ENCODE data around the gene BID.
A peak's percentile ranks its signal among the peaks of the same experiment; 100 is the strongest.

BID gene

DNA sequence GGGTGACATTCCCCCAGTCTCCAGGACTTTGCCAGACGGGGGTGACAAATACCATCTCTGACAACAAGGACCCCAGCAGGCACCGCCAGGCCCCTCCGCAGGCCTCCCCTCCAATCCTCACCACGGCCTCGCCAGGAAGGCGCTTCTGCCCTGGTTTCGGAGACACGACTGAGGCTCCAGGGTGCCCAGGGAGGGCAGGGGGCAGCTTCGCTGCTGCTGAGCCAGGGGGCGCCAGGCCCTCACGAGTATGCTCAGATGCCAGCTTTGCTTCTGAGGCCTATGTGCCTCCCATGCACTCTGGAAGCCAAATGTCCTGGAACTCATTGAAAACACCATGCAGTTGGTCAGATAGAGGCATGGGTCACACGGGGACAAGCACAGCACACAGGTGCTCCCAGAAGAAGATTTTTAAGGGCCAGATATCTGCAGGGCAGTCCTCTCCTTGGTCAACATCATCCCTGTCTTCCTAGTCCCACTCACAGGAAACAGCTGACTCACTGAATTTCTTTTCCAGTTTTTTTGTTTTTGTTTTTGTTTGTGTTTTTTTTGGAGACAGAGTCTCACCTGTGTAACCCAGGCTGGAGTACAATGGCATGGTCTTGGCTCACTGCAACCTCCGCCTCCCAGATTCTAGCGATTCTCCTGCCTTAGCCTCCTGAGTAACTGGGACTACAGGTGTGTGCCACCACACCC lies 19.9 kb downstream of the BID start:
- Histone ChIP-seq H3K27ac (ENCODE audit: insufficient read depth, low read length, poor library complexity, severe bottlenecking) (no peak overlapping the region), H3K9me3 (ENCODE audit: control insufficient read depth, low read length) (no peaks in the 10 kb centered on the region), H3K36me3 (ENCODE audit: control insufficient read depth, insufficient read depth, low read length) (peaks cover 4% of the 10 kb centered on the region), H3K4me3 (ENCODE audit: insufficient read depth, low read depth, low read length, poor library complexity, severe bottlenecking) (no peak overlapping the region), H3K27me3 (replicated peaks; ENCODE audit: control insufficient read depth, insufficient read depth, low read length, poor library complexity, severe bottlenecking) (no peaks in the 10 kb centered on the region), H3K4me1 (ENCODE audit: control insufficient read depth, insufficient read depth, low read length, poor library complexity, severe bottlenecking) (no peaks in the 10 kb centered on the region)
- DNase-seq, result no peak

DNA sequence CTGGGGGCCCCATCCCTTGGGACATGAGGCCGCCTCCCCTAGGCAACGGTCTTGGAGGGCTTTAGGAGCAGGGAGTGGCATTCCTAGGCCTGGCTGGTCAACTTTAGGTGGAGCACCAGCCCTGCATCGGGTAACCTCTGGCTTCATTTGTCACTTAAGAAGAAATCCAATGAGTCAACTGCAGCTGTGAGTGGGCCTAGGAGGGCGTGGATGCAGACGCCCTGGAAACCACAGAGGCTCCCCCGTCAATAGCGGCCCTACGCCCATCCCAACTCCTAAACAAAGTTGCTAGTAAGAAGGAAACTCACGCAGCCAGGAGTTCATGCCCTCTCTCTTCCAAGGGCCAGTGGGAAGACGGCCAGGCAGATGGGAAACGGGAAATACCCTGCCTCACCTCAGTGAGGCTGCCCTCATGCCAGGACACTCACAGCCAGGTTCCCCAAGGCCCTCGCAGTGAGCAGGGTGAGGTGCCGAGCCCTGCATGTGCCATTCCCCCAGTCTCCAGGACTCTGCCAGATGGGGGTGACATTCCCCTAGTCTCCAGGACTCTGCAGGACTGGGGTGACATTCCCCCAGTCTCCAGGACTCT lies 20.8 kb downstream of the BID start:
- Histone ChIP-seq H3K4me1 (ENCODE audit: control insufficient read depth, insufficient read depth, low read length, poor library complexity, severe bottlenecking) (no peaks in the 10 kb centered on the region), H3K9me3 (ENCODE audit: control insufficient read depth, low read length) (no peaks in the 10 kb centered on the region), H3K36me3 (ENCODE audit: control insufficient read depth, insufficient read depth, low read length) (peaks cover 6% of the 10 kb centered on the region), H3K27me3 (replicated peaks; ENCODE audit: control insufficient read depth, insufficient read depth, low read length, poor library complexity, severe bottlenecking) (no peaks in the 10 kb centered on the region), H3K27ac (ENCODE audit: insufficient read depth, low read length, poor library complexity, severe bottlenecking) (no peak overlapping the region), H3K4me3 (ENCODE audit: insufficient read depth, low read depth, low read length, poor library complexity, severe bottlenecking) (no peak overlapping the region)
- DNase-seq, result no peak

DNA sequence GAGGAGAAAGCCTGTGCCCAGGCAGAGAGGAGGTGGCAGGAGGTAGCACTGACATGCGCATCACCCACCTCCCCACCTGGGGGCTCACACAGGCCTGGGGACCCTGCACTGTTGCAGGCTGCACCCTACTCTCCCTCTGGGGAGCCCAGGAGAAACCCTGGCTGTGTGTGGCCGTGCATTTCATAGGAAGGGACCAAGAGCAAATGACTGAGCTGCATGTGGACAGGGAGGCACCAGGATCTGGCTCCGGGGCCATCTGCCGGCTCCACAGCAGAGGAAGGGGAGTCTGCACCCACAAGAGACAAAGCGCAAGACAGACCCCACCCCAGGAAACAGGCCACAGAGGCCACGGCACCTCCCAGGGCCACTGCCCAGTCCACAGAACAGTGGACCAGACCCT lies 22.7 kb downstream of the BID start:
- Histone ChIP-seq H3K9me3 (ENCODE audit: control insufficient read depth, low read length) (no peaks in the 10 kb centered on the region), H3K27me3 (replicated peaks; ENCODE audit: control insufficient read depth, insufficient read depth, low read length, poor library complexity, severe bottlenecking) (no peaks in the 10 kb centered on the region), H3K4me3 (ENCODE audit: insufficient read depth, low read depth, low read length, poor library complexity, severe bottlenecking) (no peak overlapping the region), H3K27ac (ENCODE audit: insufficient read depth, low read length, poor library complexity, severe bottlenecking) (no peak overlapping the region), H3K4me1 (ENCODE audit: control insufficient read depth, insufficient read depth, low read length, poor library complexity, severe bottlenecking) (no peaks in the 10 kb centered on the region), H3K36me3 (ENCODE audit: control insufficient read depth, insufficient read depth, low read length) (peaks cover 6% of the 10 kb centered on the region)
- DNase-seq, result no peak

DNA sequence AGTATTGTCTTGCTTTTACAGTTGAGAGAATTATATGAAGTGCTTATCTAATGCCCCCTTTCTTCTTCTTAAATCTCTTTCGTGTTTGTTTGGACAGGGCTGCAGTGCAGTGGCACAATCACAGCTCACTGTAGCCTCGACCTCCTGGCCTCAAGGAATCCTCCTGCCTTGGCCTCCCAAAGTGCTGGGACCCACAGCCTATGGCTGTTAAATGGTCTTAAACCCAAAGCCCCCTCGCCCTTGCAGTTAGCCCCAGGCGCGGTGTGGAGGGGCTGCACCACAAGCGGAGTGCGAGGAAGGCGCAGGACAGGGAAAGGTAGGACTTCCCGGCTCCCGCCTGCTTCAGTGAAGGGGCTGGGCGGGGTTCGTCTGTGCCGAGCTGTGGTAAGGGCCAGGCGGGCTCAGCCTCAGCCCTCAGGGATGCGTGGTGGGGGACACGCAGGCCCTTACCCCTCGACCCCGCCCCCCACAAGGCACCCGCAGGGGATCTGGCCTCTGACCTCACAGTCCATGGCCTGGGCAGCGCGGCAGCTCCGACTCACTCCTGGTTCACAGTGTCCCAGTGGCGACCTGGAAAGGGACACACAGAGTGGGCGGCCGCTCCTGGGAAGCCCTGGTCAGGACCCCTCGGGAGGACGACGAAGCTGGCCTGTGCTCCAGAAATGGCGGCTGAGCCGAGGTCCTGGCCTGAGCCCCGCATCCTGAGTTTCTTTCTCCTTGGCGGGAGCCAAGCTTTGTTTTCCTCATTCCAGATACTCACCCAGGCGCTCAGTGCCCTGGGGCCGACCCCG lies 24.5 kb downstream of the BID start:
- H3K4me3 ChIP-seq (ENCODE audit: insufficient read depth, low read depth, low read length, poor library complexity, severe bottlenecking), result no peak overlapping the region
- no peaks in the 10 kb centered on the region for H3K27me3 ChIP-seq (replicated peaks; ENCODE audit: control insufficient read depth, insufficient read depth, low read length, poor library complexity, severe bottlenecking)
- H3K36me3 ChIP-seq (ENCODE audit: control insufficient read depth, insufficient read depth, low read length), result peaks cover 6% of the 10 kb centered on the region
- H3K9me3 ChIP-seq (ENCODE audit: control insufficient read depth, low read length), result no peaks in the 10 kb centered on the region
- DNase-seq, result no peak
- H3K4me1 ChIP-seq (ENCODE audit: control insufficient read depth, insufficient read depth, low read length, poor library complexity, severe bottlenecking), result no peaks in the 10 kb centered on the region
- no peak overlapping the region for H3K27ac ChIP-seq (ENCODE audit: insufficient read depth, low read length, poor library complexity, severe bottlenecking)

DNA sequence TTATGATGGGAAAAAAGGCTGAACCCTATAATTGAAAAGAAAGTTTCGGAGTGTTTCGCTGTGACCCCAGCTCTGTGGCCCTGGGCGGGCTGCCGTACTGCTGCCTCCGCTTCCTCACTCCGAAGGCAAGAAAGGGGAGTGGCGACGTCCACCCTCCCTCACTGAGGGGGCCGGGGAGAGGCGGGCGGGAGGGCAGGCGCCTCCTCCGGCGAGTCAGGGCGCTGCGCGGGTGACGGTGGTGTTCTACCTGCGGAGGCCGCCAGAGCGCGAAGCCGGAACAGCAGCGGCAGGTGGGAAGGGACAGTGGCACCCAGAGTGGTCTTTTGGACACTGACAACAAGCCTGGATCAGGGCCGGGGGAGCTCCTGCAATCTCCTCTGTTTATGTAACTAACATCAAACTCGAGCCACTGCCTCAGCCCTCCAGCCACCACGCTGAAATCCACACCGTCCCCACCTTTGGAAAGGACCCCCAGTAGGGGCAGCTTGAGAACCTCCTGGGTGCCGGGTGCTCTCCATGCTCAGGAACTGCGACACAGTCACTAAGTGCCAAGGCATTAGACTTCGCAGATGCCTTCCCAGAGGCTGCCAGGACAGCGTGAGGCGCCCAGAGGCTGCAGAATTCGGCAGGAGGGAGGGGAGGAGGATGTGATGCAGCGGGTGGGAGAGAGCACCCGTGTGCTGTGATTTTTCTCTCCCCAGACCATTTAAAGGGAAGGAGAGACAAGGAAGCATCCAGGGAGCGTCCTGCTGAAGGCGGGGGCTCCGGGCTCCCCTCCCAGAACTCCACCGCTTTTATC lies 25.5 kb downstream of the BID start:
- Histone ChIP-seq H3K4me1 (ENCODE audit: control insufficient read depth, insufficient read depth, low read length, poor library complexity, severe bottlenecking) (no peaks in the 10 kb centered on the region), H3K4me3 (ENCODE audit: insufficient read depth, low read depth, low read length, poor library complexity, severe bottlenecking) (no peak overlapping the region), H3K27ac (ENCODE audit: insufficient read depth, low read length, poor library complexity, severe bottlenecking) (no peak overlapping the region), H3K36me3 (ENCODE audit: control insufficient read depth, insufficient read depth, low read length) (peaks cover 9% of the 10 kb centered on the region), H3K27me3 (replicated peaks; ENCODE audit: control insufficient read depth, insufficient read depth, low read length, poor library complexity, severe bottlenecking) (no peaks in the 10 kb centered on the region), H3K9me3 (ENCODE audit: control insufficient read depth, low read length) (no peaks in the 10 kb centered on the region)
- DNase-seq, result no peak

DNA sequence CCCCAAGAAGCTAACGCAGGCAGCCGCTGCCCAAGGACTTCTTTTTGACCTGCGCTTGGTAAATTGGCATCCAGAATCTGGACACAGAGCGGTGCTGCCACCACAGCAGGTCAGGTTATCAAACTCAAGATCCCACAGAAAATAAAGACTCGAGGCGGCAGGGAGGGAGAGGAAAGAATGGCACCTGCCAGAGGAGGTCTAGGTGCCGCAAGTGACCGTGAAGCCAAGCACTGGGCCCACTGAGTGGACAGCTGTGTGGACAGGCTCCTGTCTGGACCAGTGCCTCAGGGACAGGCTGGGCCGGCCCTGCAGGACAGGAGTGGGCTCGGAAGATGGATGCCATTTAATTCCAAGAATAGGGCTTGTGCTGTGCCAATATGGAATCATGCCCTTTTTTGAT lies 27.4 kb downstream of the BID start:
- Histone ChIP-seq H3K27me3 (replicated peaks; ENCODE audit: control insufficient read depth, insufficient read depth, low read length, poor library complexity, severe bottlenecking) (no peaks in the 10 kb centered on the region), H3K4me1 (ENCODE audit: control insufficient read depth, insufficient read depth, low read length, poor library complexity, severe bottlenecking) (no peaks in the 10 kb centered on the region), H3K4me3 (ENCODE audit: insufficient read depth, low read depth, low read length, poor library complexity, severe bottlenecking) (no peak overlapping the region), H3K9me3 (ENCODE audit: control insufficient read depth, low read length) (no peaks in the 10 kb centered on the region), H3K27ac (ENCODE audit: insufficient read depth, low read length, poor library complexity, severe bottlenecking) (no peak overlapping the region), H3K36me3 (ENCODE audit: control insufficient read depth, insufficient read depth, low read length) (peaks cover 21% of the 10 kb centered on the region)
- no peak for DNase-seq

DNA sequence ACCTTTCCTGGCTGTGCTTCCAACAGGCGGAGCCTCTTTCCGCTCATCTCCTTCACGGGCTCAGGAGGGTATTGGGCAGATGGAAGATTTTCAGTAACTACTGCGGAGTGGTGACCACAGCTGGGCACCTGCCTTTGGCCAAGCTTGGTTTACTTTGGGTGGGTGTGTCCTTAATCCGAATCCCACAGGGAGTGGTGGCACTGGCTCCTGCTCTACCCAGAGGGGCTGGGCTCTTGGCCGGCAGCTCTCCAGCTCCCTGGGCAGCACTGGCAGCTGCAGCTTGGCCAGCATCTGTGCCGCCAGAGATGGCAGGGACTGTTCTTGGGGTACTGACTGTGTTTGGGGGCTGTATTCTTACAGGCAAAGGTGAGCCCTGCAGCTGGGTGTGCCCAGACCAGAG lies 29.8 kb downstream of the BID start:
- Histone ChIP-seq H3K4me3 (ENCODE audit: insufficient read depth, low read depth, low read length, poor library complexity, severe bottlenecking) (no peak overlapping the region), H3K36me3 (ENCODE audit: control insufficient read depth, insufficient read depth, low read length) (peaks cover 17% of the 10 kb centered on the region), H3K27ac (ENCODE audit: insufficient read depth, low read length, poor library complexity, severe bottlenecking) (peak overlapping the region; percentile 11), H3K4me1 (ENCODE audit: control insufficient read depth, insufficient read depth, low read length, poor library complexity, severe bottlenecking) (no peaks in the 10 kb centered on the region), H3K27me3 (replicated peaks; ENCODE audit: control insufficient read depth, insufficient read depth, low read length, poor library complexity, severe bottlenecking) (no peaks in the 10 kb centered on the region), H3K9me3 (ENCODE audit: control insufficient read depth, low read length) (no peaks in the 10 kb centered on the region)
- no peak for DNase-seq

DNA sequence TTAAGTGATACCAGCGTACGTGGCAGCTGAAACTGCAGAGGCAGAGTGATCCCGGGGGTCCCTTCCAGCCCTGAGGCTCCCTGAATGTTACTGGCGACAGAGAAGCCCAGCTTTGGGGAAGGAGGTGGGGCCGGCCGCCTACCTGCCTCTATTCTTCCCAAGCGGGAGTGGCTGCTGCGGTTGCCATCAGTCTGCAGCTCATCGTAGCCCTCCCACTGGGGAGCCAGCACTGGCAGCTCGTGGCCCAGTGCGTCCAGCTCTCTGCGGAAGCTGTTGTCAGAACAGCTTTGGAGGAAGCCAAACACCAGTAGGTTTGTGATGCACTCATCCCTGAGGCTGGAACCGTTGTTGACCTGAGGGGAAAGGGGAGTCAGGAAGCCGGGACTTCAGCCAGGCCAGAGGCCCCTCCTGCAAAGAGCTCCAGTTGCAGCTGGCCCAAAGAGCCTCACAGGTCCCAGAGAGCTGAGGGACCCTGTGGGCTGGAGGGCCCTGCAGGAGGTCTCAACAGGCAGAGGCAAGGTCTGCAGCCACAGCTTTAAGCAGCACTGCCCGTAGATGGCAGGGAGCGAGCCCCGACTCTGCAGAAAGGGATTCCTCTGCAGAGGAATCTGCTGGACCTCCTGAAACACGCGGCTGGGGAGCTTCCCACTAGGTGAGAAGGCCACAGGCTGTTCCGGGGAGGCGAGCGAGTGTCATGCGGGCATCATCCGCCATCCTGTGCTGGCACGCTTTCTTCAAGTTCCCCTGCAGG lies 30.4 kb downstream of the BID start:
- Histone ChIP-seq H3K4me1 (ENCODE audit: control insufficient read depth, insufficient read depth, low read length, poor library complexity, severe bottlenecking) (no peaks in the 10 kb centered on the region), H3K36me3 (ENCODE audit: control insufficient read depth, insufficient read depth, low read length) (peaks cover 21% of the 10 kb centered on the region), H3K9me3 (ENCODE audit: control insufficient read depth, low read length) (no peaks in the 10 kb centered on the region), H3K4me3 (ENCODE audit: insufficient read depth, low read depth, low read length, poor library complexity, severe bottlenecking) (no peak overlapping the region), H3K27ac (ENCODE audit: insufficient read depth, low read length, poor library complexity, severe bottlenecking) (no peak overlapping the region), H3K27me3 (replicated peaks; ENCODE audit: control insufficient read depth, insufficient read depth, low read length, poor library complexity, severe bottlenecking) (no peaks in the 10 kb centered on the region)
- no peak for DNase-seq

DNA sequence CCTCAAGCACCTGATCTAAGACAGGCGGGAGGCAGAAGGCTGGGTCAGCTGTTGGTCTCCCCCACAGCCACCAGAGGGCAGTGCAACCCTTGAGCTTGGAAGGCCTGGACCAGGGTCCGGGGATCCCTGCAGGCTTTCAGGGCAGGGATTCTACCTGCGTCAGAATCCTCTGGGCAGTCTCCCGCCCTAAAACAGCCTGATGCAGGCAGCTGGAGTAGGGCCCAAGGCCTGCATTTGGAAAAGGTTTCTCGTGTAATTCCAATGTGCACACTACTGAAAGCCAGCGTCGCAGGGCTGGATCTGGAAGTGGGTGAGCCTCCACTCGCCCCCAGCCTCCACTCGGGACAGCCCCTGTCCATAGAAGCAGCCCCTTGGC lies 31.8 kb downstream of the BID start:
- Histone ChIP-seq H3K27ac (ENCODE audit: insufficient read depth, low read length, poor library complexity, severe bottlenecking) (no peak overlapping the region), H3K4me1 (ENCODE audit: control insufficient read depth, insufficient read depth, low read length, poor library complexity, severe bottlenecking) (no peaks in the 10 kb centered on the region), H3K4me3 (ENCODE audit: insufficient read depth, low read depth, low read length, poor library complexity, severe bottlenecking) (no peak overlapping the region), H3K27me3 (replicated peaks; ENCODE audit: control insufficient read depth, insufficient read depth, low read length, poor library complexity, severe bottlenecking) (no peaks in the 10 kb centered on the region), H3K9me3 (ENCODE audit: control insufficient read depth, low read length) (no peaks in the 10 kb centered on the region), H3K36me3 (ENCODE audit: control insufficient read depth, insufficient read depth, low read length) (peaks cover 34% of the 10 kb centered on the region)
- DNase-seq, result peak; percentile 32 to 48 (median 47)

Measured in effector memory CD4-positive, alpha-beta T cell (primary cell).